Islet of Langerhans (tissue), 1 donor: ENCODE results near the gene CLIC3.
"Not testable (repeated sequence)": the region's sequence is repeated elsewhere in the genome, so short reads cannot be mapped to it uniquely, and the experiment has no call there.

Source experiments
- FAIRE-seq: peaks from one replicate; lab custom pipeline; 2011; peaks lifted over from hg19 to GRCh38; lab: Jason Lieb, UNC

The CLIC3 gene

DNA sequence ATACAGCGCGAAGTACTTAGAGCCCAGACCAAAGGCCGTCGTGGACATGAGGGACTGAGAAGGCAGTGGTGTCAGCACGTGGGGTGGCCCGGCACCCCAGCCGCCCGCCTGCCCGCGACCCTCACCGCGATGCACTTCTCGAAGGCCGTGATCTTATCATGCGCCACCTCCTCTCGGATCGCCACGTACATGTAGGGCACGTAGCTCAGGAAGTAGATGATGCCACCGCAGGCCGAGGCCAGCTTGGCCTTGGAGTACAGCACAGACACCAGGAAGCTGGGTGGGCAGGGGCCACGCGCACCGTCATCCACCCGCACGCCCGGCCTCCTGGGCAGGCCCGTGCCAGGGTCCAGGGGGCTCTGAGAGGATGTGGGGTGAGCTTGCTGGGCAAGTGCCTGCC, 20.7 kb upstream of the CLIC3 start:
- FAIRE-seq: no peak

DNA sequence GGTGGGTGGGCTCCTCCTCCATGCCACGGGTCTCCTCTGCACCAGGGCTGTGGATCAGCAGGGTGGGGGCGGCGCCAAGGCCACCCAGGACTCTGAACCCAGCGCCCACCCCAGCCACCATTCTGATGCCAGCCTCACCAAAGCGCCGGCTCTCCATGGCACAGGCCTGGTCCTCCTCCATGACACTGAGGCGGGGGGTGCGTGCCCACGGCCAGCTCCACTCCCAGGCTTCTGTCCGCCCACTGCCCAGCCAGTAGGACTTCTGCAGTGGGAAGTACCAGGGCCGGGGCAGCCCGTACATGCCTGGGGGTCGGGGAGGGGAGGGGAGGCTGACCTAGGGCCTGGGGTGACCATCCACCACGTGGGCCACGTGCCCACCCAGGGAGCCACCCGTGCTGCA, 20.1 kb upstream of the CLIC3 start:
- FAIRE-seq: no peak

DNA sequence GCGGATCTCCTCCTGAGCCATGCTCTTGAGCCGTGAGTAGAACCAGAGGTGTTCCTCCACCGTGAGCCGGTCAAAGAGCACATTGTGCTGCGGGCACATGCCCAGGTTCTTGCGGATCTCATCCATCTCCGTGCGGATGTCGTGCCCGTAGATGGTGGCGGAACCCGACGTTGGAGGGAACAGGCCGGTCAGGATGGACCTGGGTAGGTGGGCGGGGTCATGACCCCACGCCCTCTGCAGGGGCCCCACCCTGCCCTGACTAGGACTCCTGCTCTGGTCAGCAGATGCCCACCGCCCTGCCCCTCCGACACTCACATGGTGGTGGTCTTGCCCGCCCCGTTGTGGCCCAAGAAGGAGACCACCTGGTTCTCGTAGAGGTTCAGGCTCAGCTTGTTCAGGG, 19.6 kb upstream of the CLIC3 start:
- FAIRE-seq: no peak

DNA sequence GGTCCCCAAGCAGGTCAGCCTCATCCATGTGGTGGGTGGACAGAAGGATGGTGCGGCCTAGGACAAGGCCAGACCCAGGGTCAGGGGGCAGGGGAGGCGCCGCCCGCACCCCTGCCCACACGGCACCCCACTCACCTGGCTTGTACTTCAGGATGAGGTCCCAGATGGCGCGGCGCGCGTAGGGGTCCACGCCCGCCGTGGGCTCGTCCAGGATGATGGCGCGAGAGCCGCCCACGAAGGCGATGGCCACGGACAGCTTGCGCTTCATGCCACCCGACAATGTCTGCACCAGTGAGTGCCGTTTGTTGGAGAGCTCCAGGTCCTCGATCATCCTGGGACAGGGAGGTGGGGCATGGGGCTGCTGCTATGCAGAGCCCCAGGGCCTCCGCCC, 19.2 kb upstream of the CLIC3 start:
- FAIRE-seq: no peak

DNA sequence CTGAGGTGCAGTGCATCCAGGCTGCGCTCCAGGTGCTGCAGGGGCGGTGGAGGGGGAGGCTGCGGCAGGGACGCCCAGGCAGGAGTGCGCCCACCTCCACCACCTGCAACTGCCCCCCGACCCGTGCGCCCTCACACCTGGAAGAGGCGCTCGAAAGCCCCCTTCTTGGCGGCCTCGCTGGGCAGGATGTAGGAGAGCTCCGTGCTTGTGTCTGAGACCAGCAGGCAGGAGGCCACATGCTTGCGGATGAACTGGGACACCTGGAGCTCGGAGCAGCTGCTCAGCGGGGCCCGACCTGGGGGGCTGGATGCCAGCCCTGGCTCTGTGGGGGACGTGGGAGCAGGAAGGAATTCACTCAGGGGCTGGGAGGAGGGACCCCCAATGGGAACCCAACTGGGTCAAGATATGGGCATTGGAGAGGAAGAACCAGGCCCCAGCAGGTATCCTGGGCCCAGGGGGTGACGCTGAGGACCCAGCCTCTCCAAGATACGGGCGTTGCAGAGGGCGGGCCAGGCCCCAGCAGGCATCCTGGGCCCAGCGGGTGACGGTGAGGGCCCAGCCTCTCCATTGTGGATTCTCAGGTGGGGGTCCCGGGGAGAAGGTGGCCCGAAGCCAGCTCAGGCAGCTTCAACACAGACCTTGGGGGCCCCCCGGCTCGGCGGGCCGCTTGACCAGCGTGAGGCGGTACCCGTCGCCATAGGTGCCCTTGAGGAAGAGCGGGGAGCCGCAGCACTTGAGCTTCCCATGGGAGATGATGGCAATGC, 18.6 kb upstream of the CLIC3 start:
- FAIRE-seq: no peak

DNA sequence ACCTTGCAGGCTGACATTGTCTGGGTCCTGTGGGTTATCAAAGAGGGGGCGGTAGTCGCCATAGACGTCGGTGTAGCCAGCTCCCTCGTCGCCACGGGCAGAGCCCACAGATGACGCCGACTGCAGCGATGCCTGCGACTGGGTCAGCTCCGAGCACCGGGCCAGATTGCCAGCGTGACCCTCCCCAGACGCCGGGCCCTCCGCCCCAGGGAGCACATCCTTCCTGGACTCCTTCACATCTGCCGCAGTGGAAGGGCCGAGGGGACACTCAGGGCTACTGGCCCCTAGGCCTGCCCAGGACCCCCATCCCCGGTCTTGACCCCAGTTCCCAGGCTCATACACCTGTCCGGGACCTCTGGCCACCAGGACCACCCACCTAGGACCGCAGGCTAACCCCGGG, 17.8 kb upstream of the CLIC3 start:
- no peak for FAIRE-seq

DNA sequence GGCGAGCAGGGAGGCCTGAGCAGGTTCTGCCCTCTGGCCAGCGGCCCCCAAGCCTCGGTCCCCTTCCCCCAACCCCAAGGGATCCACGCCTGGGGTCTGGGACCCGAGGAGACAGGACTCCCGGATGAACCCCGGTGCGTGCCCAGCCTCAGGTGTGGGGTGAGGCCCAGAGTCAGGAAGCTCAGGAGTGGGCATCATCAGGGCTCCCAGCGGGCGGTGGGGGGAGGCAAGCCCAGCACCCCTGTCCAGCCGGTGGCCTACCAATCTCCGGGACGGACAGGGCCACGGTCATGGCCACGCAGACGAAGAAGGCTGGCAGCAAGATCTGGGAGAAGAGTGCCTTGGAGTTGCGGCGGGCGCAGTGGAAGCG, 17.2 kb upstream of the CLIC3 start:
- FAIRE-seq: no peak

DNA sequence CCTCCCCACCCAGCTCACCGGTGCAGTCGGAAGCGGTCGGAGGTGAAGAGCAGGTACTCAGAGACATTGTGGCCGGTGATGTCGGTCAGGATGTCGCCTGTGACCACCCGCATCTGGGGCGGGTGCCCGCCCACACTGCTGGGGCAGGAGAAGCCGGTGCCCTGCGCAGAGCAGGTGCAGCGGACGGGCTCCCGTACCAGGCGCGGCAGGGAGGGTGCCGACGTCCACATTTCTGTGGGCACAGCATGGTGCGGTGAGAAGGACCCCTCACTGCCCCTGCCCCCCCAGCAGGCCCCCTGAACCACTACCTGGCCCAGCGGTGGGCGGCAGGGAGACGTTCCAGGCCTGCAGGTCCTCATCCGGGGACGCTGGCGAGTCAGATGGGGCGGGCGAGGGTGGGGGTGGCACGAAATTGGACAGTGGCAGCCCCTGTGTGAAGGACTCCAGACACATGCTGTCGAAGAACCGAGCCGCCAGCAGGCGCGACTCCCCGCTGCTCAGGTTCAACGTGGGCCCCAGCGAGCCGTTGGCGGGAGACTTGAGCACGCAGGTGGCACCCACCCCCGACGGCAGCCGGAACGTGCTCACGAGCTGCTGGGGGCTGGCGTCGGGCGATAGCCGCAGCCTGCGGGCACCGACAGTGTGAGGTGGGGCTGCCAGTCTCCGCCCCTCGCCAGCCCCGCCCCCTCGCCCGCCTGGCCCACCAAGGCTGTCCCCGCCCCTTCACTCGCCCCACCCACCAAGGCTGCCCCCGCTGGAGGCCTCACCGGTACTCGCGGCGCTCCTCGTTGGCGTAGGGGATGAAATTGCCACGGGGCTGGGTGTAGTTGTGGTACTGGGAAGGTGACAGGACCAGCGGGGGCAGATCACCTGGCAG, 16.6 kb upstream of the CLIC3 start:
- no peak for FAIRE-seq

DNA sequence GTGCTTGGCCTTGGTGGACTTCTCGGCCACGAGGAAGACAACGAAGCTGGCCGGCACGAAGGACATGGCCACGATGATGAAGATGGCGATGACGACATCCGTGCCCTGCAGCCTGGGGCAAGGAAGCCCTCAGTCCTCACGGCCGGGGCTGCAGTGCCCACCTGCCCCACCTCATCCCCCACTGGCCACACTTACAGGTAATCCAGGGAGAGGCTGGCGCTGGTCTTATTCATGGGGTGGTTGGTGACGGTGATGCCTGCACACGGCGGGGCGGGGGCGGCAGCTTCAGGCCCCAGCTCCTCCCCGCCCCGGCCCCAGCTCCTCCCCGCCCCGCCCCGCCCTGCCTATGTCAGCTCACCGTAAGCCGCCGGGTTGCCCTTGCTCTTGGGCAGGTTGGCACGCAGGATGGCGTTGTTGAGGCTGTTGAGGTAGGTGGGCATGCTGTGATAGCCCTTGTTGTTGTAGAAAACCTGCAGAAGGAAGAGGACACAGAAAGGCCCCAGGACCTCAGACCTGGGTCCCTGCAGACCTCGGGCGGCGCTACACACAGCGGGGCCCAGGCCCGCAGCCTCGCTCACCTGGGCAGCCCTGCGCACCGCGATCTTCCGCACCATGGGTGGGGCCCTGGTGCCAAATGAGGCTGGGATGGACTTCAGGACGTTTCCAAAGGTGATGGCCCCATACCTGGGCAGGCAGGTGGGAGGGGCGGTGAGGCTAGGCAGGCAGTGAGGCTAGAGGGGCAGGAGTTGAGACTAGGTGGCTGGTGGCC, 15.7 kb upstream of the CLIC3 start:
- FAIRE-seq: no peak

DNA sequence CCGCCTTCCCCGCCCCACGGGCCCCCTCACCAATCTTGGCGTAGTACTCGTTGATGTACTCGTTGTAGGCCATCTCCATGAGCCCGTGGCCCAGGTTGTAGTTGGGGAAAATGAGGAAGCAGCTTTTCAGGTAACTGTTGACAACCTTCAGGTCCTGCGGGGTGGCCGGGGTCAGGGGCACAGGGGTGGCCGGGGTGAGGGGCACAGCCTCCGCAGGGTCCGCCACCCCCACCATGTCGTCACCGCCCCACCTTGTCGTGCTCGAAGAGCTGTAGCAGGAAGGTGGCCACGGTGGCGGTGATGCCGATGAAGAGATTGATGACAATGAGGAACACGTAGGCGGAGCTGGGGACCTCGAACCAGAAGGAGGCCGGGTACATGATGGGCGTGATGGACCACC, 14.8 kb upstream of the CLIC3 start:
- no peak for FAIRE-seq

DNA sequence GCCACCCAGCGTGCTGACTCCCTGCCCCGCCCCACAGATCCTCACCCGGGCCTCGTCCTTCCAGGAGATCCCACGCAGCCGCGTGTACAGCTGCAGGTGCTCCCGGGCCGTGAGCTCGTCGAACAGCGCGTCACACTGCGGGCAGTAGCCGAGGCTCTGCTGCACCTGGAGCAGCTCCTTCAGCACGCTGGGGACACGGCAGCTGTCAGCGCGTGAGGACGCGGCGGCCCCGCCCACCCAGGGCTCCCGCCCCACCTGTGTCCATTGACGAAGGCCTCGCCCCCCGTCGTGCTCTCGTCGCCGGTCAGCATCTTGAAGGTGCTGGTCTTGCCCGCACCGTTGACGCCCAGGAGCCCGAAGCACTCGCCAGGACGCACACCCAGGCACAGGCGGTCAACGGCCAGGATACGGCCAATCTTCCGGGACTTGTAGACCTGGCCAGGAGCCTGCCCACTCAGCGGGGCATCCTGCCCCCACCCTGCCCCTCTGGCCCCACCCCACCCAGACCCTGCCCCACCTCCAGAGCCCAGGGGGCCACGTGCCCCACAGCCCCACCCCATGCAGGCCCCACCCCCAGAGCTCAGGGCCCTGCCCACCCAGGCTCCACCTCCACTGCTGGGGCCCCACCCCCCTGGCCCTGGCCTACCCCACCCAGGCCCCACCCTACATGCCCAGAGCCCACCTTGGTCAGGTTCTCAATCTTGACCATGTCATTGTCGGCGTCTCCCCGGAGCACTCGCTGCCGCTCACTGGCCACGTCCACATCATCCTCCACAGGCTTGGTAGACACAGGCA, 13.8 kb upstream of the CLIC3 start:
- no peak for FAIRE-seq

DNA sequence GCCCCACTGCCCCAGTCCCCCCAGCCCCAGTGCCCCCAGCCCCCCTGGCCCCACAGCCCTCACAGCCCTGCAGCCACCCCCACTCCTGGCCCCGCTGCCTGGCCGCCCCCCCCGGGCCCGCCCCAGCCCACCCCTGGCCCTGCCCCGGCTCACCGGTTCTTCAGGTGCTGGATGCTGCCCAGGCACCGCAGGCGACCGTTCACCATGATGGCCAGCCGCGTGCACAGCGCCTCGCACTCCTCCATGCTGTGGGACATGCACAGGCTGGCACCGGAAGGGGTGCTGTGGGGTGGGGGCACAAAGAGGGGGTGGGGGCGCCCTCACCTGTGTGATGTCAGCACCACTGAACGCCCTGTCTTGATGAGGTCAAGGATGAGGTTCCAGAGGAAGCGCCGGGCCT, 12.8 kb upstream of the CLIC3 start:
- no peak for FAIRE-seq

DNA sequence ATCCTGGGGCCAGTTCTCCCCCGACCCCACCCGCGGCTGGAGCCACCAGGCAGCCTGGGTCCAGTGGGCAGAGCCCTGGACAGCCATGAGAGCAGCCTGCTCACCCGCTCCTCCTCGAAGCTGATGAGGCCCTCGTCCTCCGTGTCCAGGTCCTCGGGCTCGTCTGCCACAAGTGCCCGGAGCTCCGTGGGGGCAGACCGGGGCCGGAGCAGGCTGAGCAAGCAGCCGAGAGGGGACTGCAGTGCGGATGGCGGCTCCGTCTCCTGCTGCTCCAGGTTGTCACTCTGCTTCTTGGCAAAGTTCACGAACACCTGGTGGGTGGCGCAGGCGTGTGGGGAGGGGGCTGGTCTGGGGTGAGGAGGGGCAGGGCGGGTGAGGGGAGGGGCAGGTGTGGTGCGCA, 11.9 kb upstream of the CLIC3 start:
- FAIRE-seq: no peak

DNA sequence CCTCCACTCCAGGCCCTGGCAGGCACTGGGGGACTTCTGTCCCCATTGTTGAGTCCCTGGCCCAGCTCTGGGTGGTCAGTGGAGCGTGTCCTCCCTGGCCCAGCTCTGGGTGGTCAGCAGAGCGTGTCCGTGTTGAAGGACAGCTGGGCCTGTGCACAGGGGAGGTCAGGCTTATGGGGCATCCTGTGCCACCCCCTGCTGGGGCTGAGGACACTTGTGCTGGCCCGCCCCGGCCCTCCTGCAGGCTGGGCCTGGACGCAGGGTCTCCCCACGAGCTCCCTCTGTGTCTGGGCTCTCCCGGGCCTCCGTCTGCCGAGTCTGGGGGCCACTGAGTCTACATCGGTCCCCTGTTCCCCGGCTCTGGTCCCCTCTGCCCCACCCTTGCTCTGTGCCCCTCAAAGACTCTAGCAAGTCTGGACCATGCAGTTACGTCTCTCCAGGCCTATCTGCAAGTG, 11.5 kb upstream of the CLIC3 start:
- FAIRE-seq: no peak

DNA sequence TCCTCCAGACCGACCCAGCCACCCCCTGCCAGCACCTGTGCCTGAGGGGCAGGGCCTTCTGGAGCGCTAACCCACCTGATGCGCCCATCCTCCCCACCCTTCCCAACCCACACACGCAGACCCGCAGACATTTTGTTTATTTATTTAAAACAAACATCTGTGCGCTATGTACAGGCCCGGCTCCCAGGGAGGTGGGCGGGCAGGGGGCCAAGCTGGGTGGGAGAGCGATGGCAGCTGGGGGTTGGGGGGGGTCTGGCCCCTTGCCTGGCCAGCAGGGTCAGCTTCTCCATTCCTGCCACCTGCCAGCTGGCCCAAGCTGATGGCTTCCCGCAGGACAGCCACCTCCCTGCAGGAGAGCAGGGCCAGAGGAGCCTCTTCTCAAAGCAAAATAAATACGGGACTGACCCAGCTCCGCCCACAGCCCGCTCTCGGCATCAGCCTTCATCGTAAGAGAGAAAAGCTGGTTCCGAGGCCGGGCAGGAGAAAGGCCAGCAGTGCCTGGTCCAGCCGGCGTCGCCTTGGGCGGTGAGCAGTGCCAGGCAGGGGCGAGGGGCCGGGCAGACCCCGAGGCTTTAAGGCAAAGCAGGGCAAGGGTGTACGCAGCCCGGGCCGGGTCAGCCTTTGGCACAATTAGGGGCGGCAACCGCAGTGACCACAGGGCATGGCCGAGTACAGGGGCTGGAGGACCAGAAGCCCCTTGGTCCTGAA, 10.9 kb upstream of the CLIC3 start:
- no peak for FAIRE-seq

DNA sequence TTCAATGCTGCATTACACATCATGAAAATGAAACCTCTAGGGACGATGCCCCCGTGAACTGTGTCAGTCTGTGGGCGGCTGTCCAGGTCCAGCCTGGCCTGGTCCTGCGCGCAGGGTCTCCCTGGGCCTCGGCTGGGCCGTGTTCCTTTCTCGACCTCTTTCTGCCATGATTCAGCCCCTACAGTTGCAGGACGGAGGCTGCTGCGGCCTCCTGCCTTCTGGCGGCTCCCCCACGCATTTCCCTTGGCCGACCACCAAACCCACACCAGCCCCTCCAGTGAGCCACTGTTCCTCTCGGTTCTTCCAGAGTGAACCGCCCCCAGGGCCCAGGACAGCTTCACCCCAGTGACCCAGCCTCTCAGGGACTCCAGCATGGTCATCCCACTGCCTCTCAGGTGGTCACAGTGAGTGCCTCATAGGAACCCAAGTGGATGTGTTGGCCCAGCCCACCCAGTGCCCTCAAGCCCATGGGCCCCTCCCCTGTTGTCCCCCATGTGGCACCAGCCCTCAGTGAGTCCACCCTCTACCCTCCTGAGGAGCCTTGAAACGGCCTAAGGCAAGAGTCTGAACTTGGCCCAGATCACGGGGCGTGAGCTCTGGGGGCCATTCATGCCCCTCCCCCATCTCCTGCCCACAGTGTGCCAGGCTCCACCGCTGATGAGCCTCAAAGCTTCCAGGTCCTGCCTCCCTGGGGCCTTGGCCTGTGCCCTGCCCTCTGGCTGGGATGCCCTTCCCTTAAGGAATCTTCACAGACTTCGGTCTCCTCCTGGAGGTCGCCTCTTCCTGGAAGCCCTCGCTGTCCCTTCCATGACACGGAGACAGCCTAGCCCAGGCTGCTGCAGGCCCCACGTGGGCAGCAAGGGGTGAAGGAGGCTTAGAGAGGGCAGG, 10.0 kb upstream of the CLIC3 start:
- FAIRE-seq: no peak

DNA sequence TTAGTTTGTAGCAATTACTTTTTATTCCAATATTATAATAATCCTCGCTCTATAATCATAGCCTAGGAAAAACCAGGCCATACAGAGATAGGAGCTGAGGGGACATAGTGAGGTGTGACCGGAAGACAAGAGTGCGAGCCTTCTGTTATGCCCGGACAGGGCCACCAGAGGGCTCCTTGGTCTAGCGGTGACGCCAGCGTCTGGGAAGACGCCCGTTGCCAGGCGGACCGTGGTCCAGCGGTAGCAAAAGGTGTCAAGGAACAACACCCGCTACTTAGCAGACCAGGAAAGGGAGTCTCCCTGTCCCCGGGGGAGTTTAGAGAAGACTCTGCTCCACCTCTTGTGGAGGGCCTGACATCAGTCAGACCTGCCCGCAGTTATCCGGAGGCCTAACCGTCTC, 7.9 kb upstream of the CLIC3 start:
- FAIRE-seq: not testable (repeated sequence)

DNA sequence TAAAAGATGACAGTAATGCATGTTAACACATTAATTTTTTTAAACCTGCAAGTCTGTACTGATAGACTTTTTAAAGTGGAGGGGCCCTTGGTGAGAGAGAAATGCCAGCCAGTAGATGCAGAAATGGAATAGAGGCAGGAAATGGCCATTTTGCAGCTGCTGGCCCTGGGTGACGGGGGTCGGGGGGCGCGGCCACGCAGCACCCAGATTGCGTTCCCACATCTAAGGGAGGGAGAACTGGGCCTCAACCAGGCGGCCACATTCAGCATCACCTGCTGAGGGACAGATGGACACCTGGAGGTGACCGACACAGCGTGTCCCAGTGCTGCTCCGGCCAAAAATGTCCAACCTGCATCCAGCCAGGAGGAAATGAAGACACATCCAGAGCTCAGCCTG, 6.3 kb upstream of the CLIC3 start:
- FAIRE-seq: no peak

DNA sequence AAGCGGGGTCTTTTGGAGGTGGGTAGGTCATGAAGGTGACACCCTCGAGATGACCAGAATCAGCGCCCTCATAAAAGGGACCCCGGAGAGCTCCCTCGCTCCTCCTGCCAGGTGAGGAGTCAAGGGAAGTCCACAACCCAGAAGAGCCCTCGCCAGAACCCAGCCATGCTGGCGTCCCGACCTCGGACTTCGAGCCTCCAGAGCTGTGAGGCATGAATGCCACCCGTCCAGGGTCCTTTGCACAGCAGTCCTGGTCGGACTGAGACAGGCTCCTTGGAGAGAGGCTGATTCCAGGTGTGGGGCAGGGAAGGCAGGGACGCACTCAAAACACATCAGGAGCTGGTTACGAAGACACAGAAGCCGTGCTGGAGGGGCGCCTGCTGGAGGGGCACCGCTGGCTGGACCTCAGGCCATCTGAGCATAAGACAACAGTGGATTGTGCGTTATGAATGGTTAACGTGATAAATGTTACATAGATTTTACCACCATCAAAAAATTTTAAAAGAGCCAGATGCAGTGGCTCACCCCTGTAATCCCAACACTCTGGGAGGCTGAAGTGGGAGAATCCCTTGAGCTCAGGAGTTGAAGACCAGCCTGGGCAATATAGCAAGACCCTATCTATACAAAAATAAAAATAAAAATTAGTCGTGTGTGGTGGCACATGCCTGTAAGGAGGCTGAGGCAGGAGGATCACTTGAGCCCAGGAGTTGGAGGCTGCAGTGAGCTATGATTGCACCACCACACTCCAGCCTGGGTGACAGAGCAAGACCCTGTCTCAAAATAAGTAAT, 5.7 kb upstream of the CLIC3 start:
- no peak for FAIRE-seq
